GM21786 (cell line): ENCODE data around the gene IFI27L2.

Experiments used
- ATAC-seq: cut with Tn5 transposase; IDR thresholded peaks from one replicate; pipeline ENCODE4 v1.9.1; 2021; ENCODE audit not compliant: unreplicated experiment

The IFI27L2 gene

GRCh38 chr14:94153750-94154342 lies 24.4 kb upstream of the IFI27L2 start:
- no peak for ATAC-seq

- ATAC-seq = no peak
Measured at GRCh38 chr14:94152676-94153075, 23.3 kb upstream of the IFI27L2 start.

GRCh38 chr14:94145902-94146527 lies 16.6 kb upstream of the IFI27L2 start:
- no peak for ATAC-seq

GRCh38 chr14:94144765-94145164 lies 15.4 kb upstream of the IFI27L2 start:
- no peak for ATAC-seq

- ATAC-seq = no peak
Measured at GRCh38 chr14:94143711-94144110, 14.3 kb upstream of the IFI27L2 start.

GRCh38 chr14:94143239-94143638 lies 13.8 kb upstream of the IFI27L2 start:
- ATAC-seq = no peak

GRCh38 chr14:94142836-94143235 lies 13.4 kb upstream of the IFI27L2 start:
- ATAC-seq = no peak

GRCh38 chr14:94142247-94142646 lies 12.8 kb upstream of the IFI27L2 start:
- no peak for ATAC-seq

GRCh38 chr14:94139421-94139820 lies 10.0 kb upstream of the IFI27L2 start:
- no peak for ATAC-seq

- ATAC-seq = no peak
Measured at GRCh38 chr14:94139006-94139405, 9.6 kb upstream of the IFI27L2 start.

- no peak for ATAC-seq
Measured at GRCh38 chr14:94138251-94138650, 8.8 kb upstream of the IFI27L2 start.

GRCh38 chr14:94136575-94137331 lies 7.3 kb upstream of the IFI27L2 start:
- ATAC-seq = peak; percentile 85

- ATAC-seq = no peak
Measured at GRCh38 chr14:94135476-94135875, 6.1 kb upstream of the IFI27L2 start.

- ATAC-seq = no peak
Measured at GRCh38 chr14:94132285-94132887, 3.0 kb upstream of the IFI27L2 start.

- ATAC-seq = no peak
Measured at GRCh38 chr14:94129758-94130414, 482 bp upstream of the IFI27L2 start.

GRCh38 chr14:94128216-94128839 lies 1.1 kb downstream of the IFI27L2 start:
- ATAC-seq = no peak

GRCh38 chr14:94127330-94127729 lies 2.1 kb downstream of the IFI27L2 start:
- ATAC-seq = no peak

GRCh38 chr14:94126800-94127199 lies 2.6 kb downstream of the IFI27L2 start:
- ATAC-seq = no peak

GRCh38 chr14:94126419-94126677 lies 3.1 kb downstream of the IFI27L2 start:
- no peak for ATAC-seq

GRCh38 chr14:94125659-94126418 lies 3.6 kb downstream of the IFI27L2 start:
- no peak for ATAC-seq
